Breast epithelium (tissue), 3 donors: ENCODE measurements around the gene LRRC45.

Experiments used
- POLR2A ChIP-seq: fragments of 450-650 bp; IDR thresholded peaks from one replicate; pipeline ENCODE4 v1.6.1; 2016; ENCODE audit warnings: antibody characterized with exemption, mild to moderate bottlenecking, moderate library complexity
- POLR2AphosphoS5 ChIP-seq, 3 donors: sonication (generic); formaldehyde crosslinking; IDR thresholded peaks; one replicate each; pipeline ENCODE4 v1.6.1; 2017; ENCODE audit warnings: antibody characterized with exemption in 3 of 3
- TF ChIP-seq, protein P1 (sequence below), 3 donors: fragments of 450-650 bp; IDR thresholded peaks; one replicate each; pipeline ENCODE4 v1.5.1; 2016 to 2017; ENCODE audit warnings: antibody characterized with exemption in 3 of 3, mild to moderate bottlenecking in 3 of 3, moderate library complexity in 3 of 3

DNA sequence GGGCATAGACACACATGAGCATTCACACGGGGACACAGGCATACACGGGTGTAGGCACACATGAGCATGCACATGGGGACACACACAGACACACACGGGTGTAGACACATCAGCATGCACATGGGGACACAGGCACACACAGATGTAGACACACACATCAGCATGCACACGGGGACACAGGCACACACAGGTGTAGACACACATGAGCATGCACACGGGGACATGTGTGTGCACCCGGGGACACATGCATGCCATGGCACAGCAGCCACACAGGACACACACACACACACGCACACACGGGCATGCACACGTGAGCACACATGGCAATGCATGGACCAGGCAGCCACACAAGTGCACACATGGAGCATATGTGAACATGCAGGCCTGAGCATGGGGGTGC is 19.5 kb downstream of the LRRC45 start:
- TF ChIP-seq POLR2A (no peak), POLR2AphosphoS5 (IDR thresholded peaks at IDR 0.05) (no peak)
- TF ChIP-seq, protein P1, sequence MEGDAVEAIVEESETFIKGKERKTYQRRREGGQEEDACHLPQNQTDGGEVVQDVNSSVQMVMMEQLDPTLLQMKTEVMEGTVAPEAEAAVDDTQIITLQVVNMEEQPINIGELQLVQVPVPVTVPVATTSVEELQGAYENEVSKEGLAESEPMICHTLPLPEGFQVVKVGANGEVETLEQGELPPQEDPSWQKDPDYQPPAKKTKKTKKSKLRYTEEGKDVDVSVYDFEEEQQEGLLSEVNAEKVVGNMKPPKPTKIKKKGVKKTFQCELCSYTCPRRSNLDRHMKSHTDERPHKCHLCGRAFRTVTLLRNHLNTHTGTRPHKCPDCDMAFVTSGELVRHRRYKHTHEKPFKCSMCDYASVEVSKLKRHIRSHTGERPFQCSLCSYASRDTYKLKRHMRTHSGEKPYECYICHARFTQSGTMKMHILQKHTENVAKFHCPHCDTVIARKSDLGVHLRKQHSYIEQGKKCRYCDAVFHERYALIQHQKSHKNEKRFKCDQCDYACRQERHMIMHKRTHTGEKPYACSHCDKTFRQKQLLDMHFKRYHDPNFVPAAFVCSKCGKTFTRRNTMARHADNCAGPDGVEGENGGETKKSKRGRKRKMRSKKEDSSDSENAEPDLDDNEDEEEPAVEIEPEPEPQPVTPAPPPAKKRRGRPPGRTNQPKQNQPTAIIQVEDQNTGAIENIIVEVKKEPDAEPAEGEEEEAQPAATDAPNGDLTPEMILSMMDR (IDR thresholded peaks at IDR 0.05): no peak
